HG03575 (cell line): Measurements from ENCODE around the gene TMEM120B.
"Not testable (repeated sequence)": the region's sequence is repeated elsewhere in the genome, so short reads cannot be mapped to it uniquely, and the experiment has no call there.

ENCODE experiments used
- ATAC-seq: cut with Tn5 transposase; IDR thresholded peaks from one replicate; pipeline ENCODE4 v1.9.1; 2021; ENCODE audit not compliant: unreplicated experiment, insufficient number of reproducible peaks, low FRiP score; ENCODE audit errors: extremely low read depth

The TMEM120B gene

DNA sequence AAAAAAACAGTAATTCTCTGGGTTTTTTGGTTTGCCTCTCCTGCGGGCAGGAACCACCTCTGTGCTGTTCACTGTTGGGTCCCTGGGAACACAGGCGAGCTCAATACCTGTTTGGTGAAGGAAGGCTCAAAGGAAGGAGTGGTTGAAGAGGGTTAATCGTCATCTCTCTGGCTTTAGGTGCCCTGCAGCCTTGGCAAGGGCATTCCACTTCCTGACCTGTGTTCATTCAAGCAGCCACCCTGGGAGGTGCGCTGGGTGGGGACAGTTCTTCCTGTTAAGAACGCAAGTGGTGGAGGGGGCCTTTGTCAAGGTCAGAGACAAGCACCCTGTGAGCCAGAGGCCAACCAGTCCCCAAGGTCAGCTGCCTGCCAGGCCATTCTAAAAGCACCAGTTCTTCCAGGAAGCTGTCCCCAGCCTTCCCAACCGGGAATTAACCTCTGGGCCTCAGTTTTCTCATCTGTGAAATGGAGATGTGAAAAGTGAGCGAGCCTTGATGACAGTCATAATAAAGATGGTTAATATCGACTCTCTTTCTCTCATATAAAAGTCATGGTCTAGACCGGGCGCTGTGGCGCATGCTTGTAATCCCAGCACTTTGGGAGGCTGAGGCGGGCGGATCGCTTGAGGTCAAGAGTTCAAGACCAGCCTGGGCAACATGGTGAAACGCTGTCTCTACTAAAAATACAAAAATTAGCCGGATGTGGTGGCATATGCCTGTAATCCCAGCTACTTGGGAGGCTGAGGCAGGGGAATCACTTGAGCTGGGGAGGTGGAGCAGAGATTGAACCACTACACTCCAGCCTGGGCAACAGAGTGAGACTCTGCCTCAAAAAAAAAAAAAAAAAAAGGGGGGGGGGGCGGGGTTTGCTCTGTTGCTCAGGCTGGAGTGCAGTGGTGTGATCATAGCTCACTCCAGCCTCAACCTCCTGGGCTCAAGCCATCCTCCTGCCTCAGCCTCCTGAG is 74.8 kb downstream of the TMEM120B start:
- ATAC-seq: no peak

GRCh38 chr12:121788176-121788818 is 75.7 kb downstream of the TMEM120B start:
- ATAC-seq: no peak

GRCh38 chr12:121789233-121789781 is 76.8 kb downstream of the TMEM120B start:
- ATAC-seq: no peak

GRCh38 chr12:121789800-121790728 is 77.5 kb downstream of the TMEM120B start:
- ATAC-seq: no peak

DNA sequence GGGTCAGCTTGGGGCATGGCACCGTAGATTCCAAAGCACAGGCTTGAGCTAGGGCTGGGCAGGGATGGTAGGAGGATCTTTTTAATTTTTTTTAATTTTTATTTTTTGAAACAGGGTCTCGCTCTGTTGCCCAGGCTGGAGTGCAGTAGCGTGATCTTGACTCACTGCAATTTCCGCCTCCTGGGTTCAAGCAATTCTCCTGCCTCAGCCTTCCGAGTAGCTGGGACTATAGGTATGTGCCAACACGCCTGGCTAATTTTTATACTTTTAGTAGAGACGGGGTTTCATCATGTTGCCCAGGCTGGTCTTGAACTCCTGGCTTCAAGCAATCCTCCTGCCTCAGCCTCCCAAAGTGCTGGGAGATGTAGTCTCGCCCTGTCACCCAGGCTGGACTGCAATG is 78.2 kb downstream of the TMEM120B start:
- ATAC-seq: not testable (repeated sequence)

GRCh38 chr12:121791671-121792551 is 79.4 kb downstream of the TMEM120B start:
- ATAC-seq: no peak

DNA sequence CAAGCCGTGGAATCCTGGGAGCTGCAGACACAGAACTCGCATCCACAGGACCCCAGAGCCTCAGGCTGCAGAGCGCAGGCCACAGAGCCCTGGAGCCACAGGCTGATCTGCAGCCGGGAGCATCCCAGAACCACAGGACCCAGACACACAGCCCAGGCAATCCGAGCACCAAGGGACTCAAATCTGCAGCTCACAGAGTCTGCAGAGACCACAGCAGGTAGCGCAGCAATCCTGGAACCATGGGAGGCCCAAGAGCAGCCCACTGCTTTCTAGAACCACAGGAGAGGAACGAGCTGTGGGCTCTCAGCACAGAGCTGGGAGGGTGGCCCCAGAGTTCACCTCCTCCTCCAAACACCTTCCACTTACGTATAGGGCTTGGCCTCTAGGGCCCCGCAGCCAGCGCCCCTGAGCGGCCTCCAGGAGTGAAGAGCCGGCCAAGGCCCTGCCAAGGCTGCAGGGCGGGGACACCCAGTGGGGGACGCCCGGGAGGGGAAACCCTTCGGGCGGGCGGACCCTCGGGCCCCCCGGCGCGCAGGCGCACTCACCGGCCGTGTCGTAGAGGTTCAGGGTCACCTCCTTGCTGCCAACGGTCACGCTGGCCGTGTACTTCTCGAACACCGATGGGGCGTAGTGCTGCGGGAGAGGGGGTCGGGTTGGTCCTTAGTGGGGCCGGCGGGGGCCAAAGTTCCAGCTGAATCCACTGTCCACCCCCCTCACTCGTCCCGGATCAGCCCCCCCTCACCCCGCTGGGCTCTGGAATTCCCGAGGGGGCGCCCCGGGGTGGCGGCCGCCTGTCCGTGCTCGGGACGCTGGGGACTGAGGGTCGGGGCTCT is 80.3 kb downstream of the TMEM120B start:
- ATAC-seq: no peak

- ATAC-seq: no peak
These were observed 80.9 kb downstream of the TMEM120B start, which contains the start of gene RHOF for GRCh38 chr12:121793440-121793837. TSS of gene RHOF (minus strand) at chr12:121793688. CDS start at chr12:121793633, 55 bp downstream.

DNA sequence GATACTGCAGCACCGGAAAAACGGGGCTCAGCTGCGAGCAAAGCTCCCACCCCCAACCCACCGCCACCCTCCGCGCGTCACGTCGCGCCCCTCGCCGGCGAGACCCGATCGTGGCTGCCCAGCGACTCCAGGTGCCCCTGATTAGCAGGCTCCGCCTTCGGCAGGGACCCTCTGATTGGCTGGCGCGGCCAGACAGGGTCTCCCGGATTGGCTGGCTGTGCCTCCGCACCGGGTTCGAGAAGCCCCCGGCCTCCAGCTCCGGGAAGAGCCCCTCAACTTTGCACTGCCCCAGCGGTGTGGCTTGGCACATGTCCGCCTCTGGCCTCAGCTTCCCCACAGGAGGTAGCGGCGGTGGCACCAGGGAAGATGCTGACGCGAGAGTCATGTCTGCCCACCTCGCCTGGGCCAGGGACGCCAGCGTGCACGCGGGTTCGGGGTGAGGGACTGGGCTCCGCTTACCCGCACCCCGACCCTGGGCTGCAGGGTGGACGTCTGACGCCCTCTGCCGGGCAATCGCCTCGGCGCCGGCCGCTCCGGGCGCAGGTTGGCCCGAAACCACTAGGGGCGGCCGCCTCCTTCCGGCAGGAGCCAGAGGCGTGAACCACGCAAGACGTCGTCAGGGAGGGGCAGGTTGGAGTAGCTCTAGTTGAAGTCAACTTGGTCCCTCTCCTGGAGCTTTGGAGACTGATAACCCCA is 81.4 kb downstream of the TMEM120B start:
- peak; percentile 25 for ATAC-seq

DNA sequence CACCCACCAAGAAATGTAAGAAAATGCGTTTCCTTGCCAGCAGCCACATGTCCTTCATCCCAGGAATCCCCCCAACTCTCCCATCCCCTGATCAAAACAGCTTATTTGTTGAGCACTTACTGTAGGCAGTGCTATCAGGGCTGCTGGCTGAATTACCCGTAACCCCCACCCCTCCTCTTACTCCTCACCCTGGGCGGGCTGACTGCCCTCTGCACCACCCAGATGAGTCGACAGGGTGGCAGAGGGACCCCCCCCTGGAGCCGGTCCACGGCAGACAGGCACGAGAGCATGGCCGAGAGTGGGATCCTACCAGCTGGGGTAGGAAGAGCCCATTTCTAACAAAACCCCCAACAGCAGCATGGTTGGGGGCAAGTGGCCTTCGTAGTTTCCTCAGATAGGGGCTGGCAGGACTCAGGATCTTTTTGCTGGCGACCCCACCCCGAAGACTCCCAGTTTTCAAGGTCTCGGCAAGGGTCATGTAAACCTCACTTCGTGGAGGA is 82.0 kb downstream of the TMEM120B start:
- ATAC-seq: no peak

DNA sequence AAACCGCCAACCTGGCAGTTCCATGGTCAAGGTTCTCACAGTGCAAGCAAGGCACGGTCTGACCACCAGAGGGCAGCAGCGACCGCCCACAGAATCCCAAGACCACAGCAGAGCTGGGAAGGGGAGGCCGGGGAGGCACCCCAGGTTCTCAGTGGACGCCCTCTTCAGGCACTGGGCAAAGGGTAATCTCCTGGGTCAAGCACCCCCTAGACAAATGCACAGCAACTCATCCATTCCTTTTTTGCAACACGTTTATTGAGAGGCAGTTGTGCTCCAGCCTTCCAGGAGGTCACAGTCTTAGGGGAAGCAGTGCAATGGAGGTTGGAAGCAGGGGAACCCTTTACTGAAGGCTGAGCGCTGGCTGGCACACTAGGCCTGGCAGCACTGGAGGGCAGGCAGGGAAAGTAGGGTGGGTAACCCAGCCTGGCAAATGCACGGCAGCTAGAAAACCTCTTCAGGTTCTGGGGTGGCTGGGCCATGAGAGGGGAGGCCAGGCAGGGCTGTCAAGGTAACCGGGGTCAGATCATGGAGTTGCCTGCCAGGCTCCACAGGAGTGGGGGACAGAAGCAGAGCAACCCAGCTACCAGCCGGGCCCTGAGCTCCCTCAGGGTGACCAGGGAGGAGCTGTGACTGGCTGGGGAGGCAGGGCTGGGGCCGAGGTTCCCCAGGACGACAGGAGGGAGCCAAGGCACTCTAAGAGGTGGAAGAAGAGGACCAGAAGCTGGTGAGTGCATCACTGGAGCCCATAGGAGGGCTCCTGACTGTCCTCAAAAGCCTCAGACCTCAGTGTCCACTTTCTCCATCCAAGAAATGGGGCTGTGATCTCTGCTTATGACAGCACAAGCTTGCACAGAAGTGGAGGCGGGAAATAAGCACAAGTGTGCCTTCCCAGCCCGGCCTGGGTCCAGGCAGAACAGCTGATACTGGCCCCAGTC is 82.7 kb downstream of the TMEM120B start:
- ATAC-seq: no peak

DNA sequence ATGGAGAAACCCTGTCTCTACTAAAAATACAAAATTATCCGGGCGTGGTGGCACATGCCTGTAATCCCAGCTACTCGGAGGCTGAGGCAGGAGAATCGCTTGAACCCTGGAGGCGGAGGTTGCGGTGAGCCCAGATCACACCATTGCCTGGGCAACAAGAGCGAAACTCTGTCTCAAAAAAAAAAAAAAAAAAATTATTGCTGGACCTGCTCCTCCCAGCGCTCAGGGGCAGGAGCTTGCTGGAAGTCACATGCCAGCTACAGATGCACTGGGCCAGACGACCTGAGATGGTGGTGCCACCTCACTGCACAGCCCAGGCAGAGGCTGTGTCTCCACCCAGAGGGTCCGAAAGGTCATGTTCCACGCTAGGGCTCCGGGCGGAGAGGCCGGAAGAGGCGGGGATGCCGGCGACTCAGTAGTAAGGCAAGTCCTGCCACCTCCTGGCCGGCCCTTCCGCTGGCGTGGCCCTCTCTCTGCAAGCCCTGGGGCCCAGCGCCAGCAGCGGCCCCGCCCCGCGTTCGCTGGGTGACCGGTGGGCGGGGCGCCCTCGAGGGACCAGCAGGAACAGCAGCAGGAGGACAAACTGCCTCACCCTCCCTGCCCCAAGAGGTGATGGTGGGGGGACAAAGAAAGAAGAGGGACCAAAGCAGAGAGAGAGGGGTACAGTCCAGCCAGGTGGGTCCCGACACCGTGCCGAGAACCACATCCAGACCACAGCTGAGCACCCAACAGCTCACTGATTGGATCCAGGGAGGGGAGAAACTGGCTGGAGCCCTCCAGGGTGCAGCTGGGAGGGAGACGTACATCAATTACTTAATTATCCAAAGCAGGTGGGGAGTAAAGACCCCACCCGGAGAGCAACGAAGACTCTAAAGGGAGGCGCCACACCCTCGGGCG is 84.6 kb downstream of the TMEM120B start:
- ATAC-seq: no peak

DNA sequence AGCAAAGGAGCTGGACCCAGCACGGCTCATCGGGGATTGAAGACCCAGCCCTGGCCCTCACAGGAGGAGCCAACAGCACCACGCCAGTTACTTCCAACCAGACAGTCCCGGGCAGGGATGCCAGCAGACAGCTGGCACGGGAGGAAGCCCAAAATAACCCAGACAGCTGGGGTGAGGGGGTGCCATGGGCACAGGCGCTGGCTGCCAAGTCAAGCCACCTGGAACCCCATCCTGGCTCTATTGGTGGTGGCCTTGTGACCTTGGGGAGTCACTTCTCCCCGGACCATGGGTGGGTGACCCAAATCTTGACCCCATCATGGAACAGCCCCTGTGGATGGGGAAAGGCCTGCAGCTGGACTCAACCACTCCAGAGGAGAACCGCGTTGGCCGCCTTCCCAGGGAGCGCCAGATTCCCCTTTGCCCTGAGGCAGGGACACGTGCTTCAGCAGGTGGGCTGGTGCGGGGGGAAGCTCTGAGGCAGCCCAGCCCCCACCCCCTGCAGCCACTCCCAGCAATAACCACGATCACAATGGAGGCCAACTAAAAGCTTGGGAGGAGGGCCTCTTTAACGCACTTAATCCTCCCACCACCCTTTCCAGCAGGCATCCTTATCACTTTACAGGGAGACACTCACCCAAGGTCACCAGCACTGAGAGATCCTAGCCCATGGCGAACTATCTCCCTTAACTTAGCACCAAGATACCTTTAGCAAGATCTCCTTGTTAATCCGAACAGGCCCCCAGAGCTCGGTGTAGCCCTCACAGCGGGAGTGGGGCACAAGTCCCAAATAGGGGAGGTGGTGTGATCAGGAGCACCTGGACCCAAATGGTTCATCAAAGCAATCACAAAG is 85.6 kb downstream of the TMEM120B start:
- no peak for ATAC-seq

GRCh38 chr12:121798787-121799155 is 86.2 kb downstream of the TMEM120B start:
- ATAC-seq: no peak
